ENCODE data around the gene NECTIN2. TPM values are rescaled to one million over a fixed set of nuclear protein-coding genes. Genes with fewer than 3 reads are reported as not detected.

The NECTIN2 gene
- total RNA-seq, 1 experiment from 2014 or later: 76.7 TPM

DNA sequence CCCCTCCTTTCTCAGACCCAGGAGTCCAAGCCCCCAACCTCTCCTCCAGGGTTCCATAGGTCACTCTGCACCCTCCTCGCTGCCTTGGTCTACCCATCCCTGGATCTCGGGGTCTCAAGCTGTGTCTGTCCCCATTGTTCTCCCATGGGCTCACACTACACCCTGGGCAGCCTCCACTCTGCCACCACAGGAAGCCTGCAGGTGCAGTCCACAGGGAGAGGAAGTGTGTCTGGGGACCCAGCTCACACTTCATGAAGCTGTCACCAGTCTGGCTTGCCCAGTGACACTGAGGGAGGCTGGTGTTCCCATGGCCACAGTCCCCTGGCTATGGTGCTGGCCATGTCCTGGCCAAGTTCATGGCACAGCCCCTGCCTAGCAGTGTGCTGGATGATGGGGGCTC lies 5.3 kb downstream of the NECTIN2 start:
- no peak for DNase-seq (ENCODE audit: low spot score)
- ChIA-PET CTCF (no interaction called here), POLR2A (ENCODE audit: low non-redundant PET) (no interaction called here)
- intact Hi-C loops (cut with micrococcal nuclease; ENCODE audit: unreplicated experiment): no loop called here
- H3K36me3 ChIP-seq (ENCODE audit: insufficient read depth, low read length, poor library complexity, severe bottlenecking): no peaks in the 10 kb centered on the region
- H3K27ac ChIP-seq (ENCODE audit: low read depth, low read length, poor library complexity, severe bottlenecking): no peak overlapping the region
- TF ChIP-seq, protein P1, sequence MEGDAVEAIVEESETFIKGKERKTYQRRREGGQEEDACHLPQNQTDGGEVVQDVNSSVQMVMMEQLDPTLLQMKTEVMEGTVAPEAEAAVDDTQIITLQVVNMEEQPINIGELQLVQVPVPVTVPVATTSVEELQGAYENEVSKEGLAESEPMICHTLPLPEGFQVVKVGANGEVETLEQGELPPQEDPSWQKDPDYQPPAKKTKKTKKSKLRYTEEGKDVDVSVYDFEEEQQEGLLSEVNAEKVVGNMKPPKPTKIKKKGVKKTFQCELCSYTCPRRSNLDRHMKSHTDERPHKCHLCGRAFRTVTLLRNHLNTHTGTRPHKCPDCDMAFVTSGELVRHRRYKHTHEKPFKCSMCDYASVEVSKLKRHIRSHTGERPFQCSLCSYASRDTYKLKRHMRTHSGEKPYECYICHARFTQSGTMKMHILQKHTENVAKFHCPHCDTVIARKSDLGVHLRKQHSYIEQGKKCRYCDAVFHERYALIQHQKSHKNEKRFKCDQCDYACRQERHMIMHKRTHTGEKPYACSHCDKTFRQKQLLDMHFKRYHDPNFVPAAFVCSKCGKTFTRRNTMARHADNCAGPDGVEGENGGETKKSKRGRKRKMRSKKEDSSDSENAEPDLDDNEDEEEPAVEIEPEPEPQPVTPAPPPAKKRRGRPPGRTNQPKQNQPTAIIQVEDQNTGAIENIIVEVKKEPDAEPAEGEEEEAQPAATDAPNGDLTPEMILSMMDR (conservative IDR thresholded peaks at IDR 0.05; ENCODE audit: low read depth, low read length): no peak
- TF ChIP-seq EZH2 (IDR thresholded peaks at IDR 0.05; ENCODE audit: borderline replicate concordance, low read depth, low read length, poor library complexity, severe bottlenecking): no peak
- no peaks in the 10 kb centered on the region for H3K27me3 ChIP-seq (replicated peaks; ENCODE audit: insufficient read depth, low read depth, low read length, poor library complexity)
- H3K4me3 ChIP-seq (ENCODE audit: low read depth, low read length, poor library complexity, severe bottlenecking): no peak overlapping the region
- H3K9me3 ChIP-seq (ENCODE audit: low read depth, low read length, poor library complexity, severe bottlenecking): no peaks in the 10 kb centered on the region
- no TSS peak for BruUV-seq (replicated peaks)
- peaks cover 23% of the 10 kb centered on the region for H3K4me1 ChIP-seq (ENCODE audit: insufficient read depth, low read length, poor library complexity, severe bottlenecking)

DNA sequence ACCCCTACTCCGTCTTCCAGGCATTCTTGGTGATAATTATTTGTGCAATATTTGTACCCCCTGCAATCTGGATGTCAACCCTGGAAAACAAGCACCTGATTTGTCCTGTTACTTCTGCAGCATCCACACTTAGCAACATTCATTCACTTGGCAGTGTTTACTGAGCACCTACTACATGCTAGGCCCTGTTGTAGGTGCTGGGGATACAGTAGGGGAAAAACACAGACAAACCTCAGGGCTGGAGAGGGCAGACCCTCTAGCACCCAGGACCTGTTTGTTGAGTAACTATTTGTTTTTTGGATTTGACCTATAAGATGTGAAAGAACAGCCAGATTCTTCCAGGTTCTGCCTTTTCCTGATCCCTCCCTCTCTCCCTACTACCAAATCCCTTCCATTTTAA lies 9.5 kb downstream of the NECTIN2 start:
- Histone ChIP-seq H3K9me3 (ENCODE audit: low read depth, low read length, poor library complexity, severe bottlenecking) (no peaks in the 10 kb centered on the region), H3K27me3 (replicated peaks; ENCODE audit: insufficient read depth, low read depth, low read length, poor library complexity) (no peaks in the 10 kb centered on the region), H3K4me3 (ENCODE audit: low read depth, low read length, poor library complexity, severe bottlenecking) (no peak overlapping the region), H3K36me3 (ENCODE audit: insufficient read depth, low read length, poor library complexity, severe bottlenecking) (no peaks in the 10 kb centered on the region), H3K27ac (ENCODE audit: low read depth, low read length, poor library complexity, severe bottlenecking) (no peak overlapping the region), H3K4me1 (ENCODE audit: insufficient read depth, low read length, poor library complexity, severe bottlenecking) (no peaks in the 10 kb centered on the region)
- DNase-seq (ENCODE audit: low spot score): no peak
- BruUV-seq (replicated peaks): no TSS peak
- intact Hi-C loops (cut with micrococcal nuclease; ENCODE audit: unreplicated experiment): no loop called here
- no peak for TF ChIP-seq EZH2 (IDR thresholded peaks at IDR 0.05; ENCODE audit: borderline replicate concordance, low read depth, low read length, poor library complexity, severe bottlenecking)
- TF ChIP-seq, protein P1 (conservative IDR thresholded peaks at IDR 0.05; ENCODE audit: low read depth, low read length): no peak
- ChIA-PET POLR2A (ENCODE audit: low non-redundant PET) (no interaction called here), CTCF (no interaction called here)

DNA sequence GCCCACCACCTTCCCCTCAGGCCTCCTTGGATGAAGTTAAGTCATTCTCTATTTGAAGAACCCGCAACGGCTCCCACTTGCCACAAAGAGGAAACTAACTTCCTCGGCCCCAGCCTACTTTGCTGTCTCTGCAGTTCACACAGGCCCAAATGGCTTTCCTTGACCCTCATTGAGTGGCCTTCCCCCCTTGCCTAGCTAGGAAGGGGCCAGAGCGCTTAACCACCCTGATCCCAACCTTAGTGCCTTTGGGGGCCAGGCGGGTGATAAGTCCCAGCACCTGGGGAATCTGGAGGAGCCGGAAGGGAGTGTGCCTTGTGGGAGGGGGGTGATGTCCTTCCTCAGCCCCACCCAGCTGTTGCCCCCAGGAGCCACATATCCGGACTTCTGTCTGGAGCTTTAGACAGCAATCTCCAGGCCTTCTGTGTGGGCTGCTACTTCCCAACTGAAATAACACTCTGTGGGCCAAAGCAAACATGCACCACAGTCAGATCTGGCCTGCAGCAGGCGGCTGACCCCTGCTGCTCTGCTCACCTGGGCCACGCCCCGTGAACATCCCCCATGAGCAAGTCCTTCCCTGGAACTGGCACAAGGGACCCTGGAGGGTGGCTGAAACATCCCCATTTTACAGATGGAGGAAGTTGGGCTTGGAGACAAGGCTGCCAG lies 10.5 kb downstream of the NECTIN2 start:
- no peak for DNase-seq (ENCODE audit: low spot score)
- CTCF ChIA-PET: interaction anchor here (0.6 kb wide), 1 partner anchor 85 kb away, joined by 3 read pairs; no protein-coding TSS in a partner anchor
- POLR2A ChIA-PET (ENCODE audit: low non-redundant PET): no interaction called here
- Histone ChIP-seq H3K9me3 (ENCODE audit: low read depth, low read length, poor library complexity, severe bottlenecking) (no peaks in the 10 kb centered on the region), H3K36me3 (ENCODE audit: insufficient read depth, low read length, poor library complexity, severe bottlenecking) (no peaks in the 10 kb centered on the region), H3K4me3 (ENCODE audit: low read depth, low read length, poor library complexity, severe bottlenecking) (no peak overlapping the region), H3K4me1 (ENCODE audit: insufficient read depth, low read length, poor library complexity, severe bottlenecking) (no peaks in the 10 kb centered on the region), H3K27me3 (replicated peaks; ENCODE audit: insufficient read depth, low read depth, low read length, poor library complexity) (no peaks in the 10 kb centered on the region), H3K27ac (ENCODE audit: low read depth, low read length, poor library complexity, severe bottlenecking) (no peak overlapping the region)
- intact Hi-C loops (cut with micrococcal nuclease; ENCODE audit: unreplicated experiment): no loop called here
- TF ChIP-seq EZH2 (IDR thresholded peaks at IDR 0.05; ENCODE audit: borderline replicate concordance, low read depth, low read length, poor library complexity, severe bottlenecking): no peak
- TF ChIP-seq, protein P1 (conservative IDR thresholded peaks at IDR 0.05; ENCODE audit: low read depth, low read length): no peak
- no TSS peak for BruUV-seq (replicated peaks)

Data from A673 (cell line).